NCI-H2107 (cell line): ENCODE results near the gene TCERG1L.
"Not testable (repeated sequence)": the region's sequence is repeated elsewhere in the genome, so short reads cannot be mapped to it uniquely, and the experiment has no call there.

Source experiments
- DNase-seq: peaks from one replicate; lab custom pipeline; 2025; lab: John Stamatoyannopoulos, UW

The TCERG1L gene

DNA sequence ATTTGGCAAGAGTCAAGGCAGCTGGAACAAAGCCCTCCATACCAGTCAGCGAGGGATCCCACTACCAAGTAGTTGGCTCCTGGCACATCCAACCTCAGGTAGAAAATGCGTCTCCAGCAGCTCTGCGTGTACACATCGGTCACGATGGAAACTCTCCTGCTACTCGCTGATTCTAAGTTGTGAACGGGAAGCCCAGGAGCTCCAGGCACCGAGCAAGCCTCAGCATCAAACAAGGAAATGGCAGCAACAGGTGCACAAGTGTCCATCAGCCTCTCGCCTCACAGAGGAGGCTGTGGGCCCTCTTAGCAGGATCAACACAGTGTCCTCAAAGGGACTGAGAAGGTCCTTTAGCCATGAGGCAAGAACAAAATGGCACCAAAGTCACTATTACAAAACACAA, 127.0 kb downstream of the TCERG1L start:
- DNase-seq = no peak

GRCh38 chr10:131183546-131184045, 127.9 kb downstream of the TCERG1L start:
- no peak for DNase-seq

- DNase-seq = no peak
Observed at GRCh38 chr10:131181456-131181855, 130.1 kb downstream of the TCERG1L start.

- no peak for DNase-seq
Observed at GRCh38 chr10:131180740-131181415, 130.6 kb downstream of the TCERG1L start.

DNA sequence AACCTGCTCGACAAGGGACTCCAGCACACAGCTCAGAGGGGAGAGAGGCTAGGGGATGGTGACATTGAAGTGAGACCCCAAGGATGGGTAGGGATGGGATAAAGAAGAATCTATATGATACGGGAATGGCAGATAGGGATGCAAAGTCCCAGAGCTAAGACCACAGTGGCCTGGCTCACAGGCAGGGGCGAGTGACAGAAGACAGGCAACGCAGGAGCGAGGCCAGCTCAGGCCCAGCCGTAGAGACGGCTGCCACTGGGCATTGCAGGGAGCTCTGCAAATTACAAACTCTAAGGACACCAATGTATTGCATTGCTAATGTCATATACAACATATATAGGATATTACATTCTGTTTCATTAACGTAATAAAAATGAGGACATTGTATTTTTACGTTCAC, 131.4 kb downstream of the TCERG1L start:
- no peak for DNase-seq

DNA sequence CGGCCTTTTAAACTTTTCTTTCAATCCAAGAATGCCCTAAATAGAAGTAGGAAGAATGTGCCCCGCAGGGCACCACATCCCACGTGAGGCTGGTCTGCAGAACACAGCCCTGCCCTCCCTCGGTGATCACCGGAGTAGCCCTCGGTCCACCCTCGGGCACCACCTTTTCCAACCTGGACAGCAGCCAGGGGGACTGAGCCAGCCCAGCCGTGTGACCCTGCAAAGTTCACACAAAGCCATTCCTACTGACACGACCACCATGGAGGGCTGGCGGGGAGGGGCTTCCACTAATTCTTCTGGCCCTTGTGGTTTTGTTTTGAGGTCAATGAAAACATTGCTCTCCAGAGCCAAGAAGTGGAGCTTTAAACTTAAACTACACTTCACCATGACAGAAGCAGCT, 132.2 kb downstream of the TCERG1L start:
- no peak for DNase-seq

- no peak for DNase-seq
Observed at GRCh38 chr10:131178521-131179331, 132.8 kb downstream of the TCERG1L start.

- DNase-seq = no peak
Observed at GRCh38 chr10:131177431-131178327, 133.8 kb downstream of the TCERG1L start.

DNA sequence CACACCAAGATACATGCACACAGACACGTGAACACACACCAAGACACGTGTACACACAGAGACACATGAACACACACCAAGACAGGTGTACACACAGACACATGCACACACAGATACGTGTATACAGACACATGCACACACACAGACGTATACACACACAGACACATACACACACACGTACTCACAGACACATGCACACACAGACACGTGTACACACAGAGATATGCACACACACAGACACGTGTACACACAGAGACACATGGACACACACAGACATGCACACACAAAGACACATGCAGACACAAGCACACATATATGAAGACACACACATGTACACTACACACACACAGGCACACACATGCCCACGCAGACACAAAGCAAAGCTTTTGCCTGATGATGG, 134.6 kb downstream of the TCERG1L start:
- DNase-seq = no peak

DNA sequence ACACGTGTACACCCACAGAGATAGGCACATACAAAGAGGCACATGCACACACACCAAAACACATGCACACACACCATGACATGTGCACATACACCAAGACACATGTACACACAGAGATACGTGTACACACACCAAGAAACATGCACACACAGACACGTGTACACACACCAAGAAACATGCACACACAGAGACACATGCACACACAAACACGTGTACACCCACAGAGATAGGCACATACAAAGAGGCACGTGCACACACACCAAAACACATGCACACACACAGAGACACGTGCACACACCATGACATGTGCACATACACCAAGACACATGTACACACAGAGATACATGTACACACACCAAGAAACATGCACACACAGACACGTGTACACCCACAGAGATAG, 135.2 kb downstream of the TCERG1L start:
- DNase-seq = not testable (repeated sequence)

DNA sequence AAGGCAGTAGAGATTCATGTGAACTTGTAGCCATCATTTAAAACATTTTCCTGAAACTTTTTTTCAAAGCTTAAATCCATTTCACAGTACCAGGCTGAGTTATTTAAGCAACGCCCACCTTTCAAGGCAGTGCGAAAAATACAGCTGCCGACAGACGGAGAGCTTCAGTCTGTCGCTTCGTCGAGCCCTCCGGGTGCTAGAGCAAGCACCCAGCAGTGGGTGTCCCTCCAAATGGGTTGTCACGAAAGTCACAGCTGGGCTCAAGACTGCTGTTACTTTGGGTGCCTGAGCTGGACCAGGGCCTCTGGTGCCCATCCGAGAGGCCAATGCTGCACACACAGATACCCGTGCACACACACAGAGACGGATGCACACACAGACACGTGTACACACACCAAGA, 135.6 kb downstream of the TCERG1L start:
- DNase-seq = no peak

GRCh38 chr10:131174651-131175540, 136.6 kb downstream of the TCERG1L start:
- DNase-seq = no peak

DNA sequence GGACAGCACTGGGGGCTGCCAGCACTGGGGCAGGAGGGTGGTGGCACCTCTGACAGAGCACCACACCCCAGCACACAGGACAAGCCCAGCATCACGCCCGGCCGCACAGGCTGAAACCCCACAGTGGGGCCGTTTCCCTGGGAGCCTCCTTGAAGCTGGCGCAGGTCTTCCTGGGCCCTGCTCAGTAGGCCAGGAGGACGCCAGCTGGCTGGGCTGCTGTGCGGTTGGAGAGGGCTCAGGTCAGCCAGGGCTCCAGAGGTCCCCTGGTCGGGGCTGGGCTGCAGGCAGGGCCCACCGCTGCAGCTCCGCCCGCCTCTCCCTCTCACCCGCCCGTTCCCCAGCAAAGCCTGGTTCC, 137.3 kb downstream of the TCERG1L start:
- DNase-seq = no peak

DNA sequence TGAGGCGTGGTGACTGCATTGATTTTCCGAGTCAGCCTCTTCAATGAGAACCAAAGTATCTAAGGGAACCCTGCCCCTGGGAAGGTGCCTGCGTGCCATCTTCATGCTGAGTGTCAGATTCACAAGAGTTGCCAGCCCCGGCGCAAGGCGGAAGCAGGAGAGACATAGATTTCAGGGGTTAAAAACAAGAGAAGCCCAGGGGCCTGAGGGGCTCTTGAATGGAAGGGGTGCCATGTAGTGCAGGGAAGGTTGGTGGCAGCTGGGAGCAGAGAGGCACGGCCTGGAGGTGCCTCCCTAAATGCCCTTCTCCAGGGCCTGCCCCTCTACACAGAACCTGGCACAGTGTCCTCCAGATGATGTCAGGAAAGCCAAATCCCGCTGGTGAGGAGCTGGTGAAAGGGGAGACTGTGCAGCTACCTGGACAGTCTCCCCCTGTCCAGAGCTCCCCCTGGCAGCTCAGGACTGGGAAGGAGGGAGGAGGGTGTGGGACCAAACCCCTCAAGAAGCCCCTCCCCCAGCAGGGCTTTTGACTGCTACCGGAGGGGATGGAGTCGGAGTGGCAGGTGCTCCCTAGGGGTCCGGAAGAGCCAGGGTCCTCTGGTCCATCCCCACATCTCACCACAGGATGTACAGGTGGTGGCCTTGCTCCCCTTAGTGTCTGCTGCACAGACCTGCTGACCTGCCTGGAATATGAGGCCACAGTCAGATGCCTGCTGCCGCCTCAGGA, 137.9 kb downstream of the TCERG1L start:
- no peak for DNase-seq

DNA sequence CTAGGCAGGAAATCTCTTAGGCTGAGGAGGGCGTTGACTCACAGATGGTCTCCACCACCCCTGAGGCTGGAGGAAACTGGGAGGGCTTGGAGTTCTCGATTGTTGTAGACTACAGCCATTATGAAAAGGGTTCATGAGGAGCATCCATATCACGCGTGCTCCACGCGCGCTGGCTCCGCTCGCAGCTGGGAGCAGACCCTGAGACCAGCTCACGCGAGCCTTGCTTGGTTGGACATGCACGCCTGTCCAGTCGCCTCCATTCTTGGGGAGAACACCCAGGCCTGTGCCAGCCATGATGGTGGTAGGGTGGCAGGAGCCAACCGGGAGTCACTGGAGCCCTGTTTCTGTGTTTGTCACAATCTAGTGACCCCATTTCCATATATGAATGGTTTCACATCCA, 139.1 kb downstream of the TCERG1L start:
- DNase-seq = no peak

DNA sequence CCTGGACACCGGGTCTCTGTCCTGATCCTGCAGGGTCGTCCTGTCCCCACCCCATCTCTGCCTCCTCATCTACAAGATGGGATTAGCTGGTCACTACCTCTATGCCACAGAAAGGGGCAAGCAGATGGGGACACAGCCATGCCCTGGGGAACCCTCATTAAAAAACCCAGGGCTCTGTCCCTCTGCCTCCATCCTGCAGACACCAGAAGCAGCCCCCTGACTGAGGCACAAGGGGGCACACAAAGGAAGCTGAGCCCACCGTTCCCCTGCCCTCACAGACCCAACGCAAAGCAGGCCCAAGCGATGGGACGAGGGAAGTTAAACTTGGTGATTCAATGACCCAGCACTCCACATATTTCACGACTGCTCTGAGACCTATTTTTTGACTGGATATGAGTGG, 142.4 kb downstream of the TCERG1L start:
- DNase-seq = no peak

GRCh38 chr10:131168238-131168875, 143.2 kb downstream of the TCERG1L start:
- DNase-seq = no peak

- no peak for DNase-seq
Observed at GRCh38 chr10:131167036-131167860, 144.3 kb downstream of the TCERG1L start.

- no peak for DNase-seq
Observed at GRCh38 chr10:131166486-131166885, 145.0 kb downstream of the TCERG1L start.
